Skeletal muscle satellite cell (primary cell): ENCODE results near the gene PPM1B. TPM values are rescaled to one million over a fixed set of nuclear protein-coding genes. Genes with fewer than 3 reads are reported as not detected.
"Not testable (repeated sequence)": the region's sequence is repeated elsewhere in the genome, so short reads cannot be mapped to it uniquely, and the experiment has no call there.

ENCODE experiments used
- H3K27me3 ChIP-seq: 2 replicates; pipeline ENCODE4 v1.7.0; 2013; ENCODE audit warnings: low read length; ENCODE audit not compliant: control insufficient read depth, insufficient read depth
- H3K36me3 ChIP-seq: 2 replicates; pipeline ENCODE4 v1.7.0; 2013; ENCODE audit warnings: mild to moderate bottlenecking, control low read depth, low read length; ENCODE audit not compliant: insufficient read depth
- H3K4me1 ChIP-seq: 2 replicates; pipeline ENCODE4 v1.7.0; 2013; ENCODE audit warnings: low read length; ENCODE audit not compliant: control insufficient read depth, insufficient read depth
- H3K4me2 ChIP-seq: 2 replicates; pipeline ENCODE4 v1.7.0; 2013; ENCODE audit warnings: mild to moderate bottlenecking, low read length
- H3K4me3 ChIP-seq: 2 replicates; pipeline ENCODE4 v1.7.0; 2013; ENCODE audit warnings: low read length
- H3K9ac ChIP-seq: 2 replicates; pipeline ENCODE4 v1.7.0; 2013; ENCODE audit warnings: mild to moderate bottlenecking, low read depth, low read length, moderate library complexity
- H3K9me3 ChIP-seq: replicated peaks from 2 replicates; pipeline ENCODE4 v1.7.0; 2013; ENCODE audit warnings: mild to moderate bottlenecking, control low read depth, low read length
- total RNA-seq: library from RNA; depleted of rRNA; stranded (reverse); fragments of >200 nt; gene quantifications from 2 replicates; pipeline ENCODE4 v1.2.3, GENCODE V29; 2012; rRNA removed

Gene PPM1B
- total RNA-seq, result 12.7 and 15.0 TPM in 2 replicates

DNA sequence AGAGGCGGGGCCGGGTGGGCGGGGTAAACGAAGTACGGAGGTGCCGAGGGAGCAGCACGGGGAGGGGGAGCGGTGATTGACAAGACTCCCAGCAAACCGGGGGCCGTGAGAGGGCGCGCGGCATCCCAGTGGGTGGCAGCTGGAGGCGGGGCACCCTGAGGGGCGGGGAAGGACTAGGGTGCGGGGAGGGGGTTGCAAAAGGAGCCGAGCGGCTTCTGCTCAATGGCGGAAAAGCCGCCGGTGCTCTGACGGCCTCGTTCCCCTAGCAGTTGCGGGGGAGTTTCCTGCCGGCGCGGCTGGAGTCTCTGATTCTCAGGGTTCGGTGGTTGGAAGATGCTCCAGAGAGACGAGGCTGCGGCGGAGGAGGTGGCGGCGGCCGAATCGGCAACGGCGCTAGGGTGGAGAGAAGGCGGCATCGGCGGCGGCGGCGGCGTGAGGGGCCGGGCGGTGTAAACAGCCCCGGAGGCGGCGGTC, at the start of gene PPM1B:
Gene PPM1B (plus strand): TSS at position 195 of the 474 bp plus-strand sequence. CDS start 32,325 bp downstream, outside the sequence.
- H3K27me3 ChIP-seq, result no peaks in the 10 kb centered on the region

DNA sequence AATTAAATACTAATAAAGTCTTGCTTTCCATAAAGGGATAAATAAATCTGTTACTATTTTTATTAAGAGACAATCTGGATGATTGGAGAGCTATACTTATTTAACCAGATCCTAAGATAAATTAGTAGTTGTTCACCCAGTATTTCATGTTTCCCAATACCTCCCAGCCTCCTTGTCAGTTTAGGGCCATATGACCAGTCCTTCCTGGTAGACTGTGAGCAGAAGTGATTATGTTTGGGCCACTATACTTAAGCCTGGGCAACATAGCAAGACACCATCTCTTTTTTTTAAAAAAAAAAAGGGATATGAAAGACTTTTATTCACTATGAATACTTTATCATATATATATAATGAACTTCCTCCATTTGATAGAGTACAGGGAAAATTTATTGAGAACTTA, 48.8 kb upstream of the PPM1B start:
- Histone ChIP-seq H3K4me2 (no peak overlapping the region), H3K4me3 (no peak overlapping the region), H3K9ac (no peak overlapping the region), H3K4me1 (peaks cover 10% of the 10 kb centered on the region), H3K36me3 (no peaks in the 10 kb centered on the region), H3K27me3 (no peaks in the 10 kb centered on the region), H3K9me3 (no peaks in the 10 kb centered on the region)

More for the DNA sequence above, at the start of gene PPM1B:
- Histone ChIP-seq H3K36me3 (no peaks in the 10 kb centered on the region), H3K4me1 (peaks cover 15% of the 10 kb centered on the region), H3K4me3 (peak within 1 kb of the TSS; percentile 90), H3K9ac (peak within 1 kb of the TSS; percentile 95), H3K4me2 (peak within 1 kb of the TSS; percentile 85), H3K9me3 (no peaks in the 10 kb centered on the region)

DNA sequence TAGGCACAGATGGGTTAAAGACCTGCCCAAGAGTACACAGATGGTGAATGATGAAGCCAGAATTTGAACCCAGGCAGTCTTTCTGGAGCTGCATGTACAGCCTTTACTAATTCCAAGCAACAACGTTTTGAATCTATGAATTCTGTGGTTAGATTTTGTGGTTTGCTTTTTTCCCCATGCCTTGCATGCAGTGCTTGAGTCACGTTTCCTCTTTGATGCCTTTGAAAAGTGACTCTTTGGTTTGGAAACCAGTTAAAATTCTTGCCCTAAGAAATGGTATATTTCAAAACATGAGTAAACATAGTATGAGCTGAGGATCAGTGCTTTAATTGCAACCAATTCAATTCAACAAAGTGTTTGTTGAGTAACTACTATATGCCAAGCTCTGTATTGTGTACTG, 48.2 kb upstream of the PPM1B start:
- H3K9ac ChIP-seq, result no peak overlapping the region
- no peaks in the 10 kb centered on the region for H3K36me3 ChIP-seq
- H3K4me2 ChIP-seq, result no peak overlapping the region
- no peaks in the 10 kb centered on the region for H3K9me3 ChIP-seq
- peaks cover 10% of the 10 kb centered on the region for H3K4me1 ChIP-seq
- no peak overlapping the region for H3K4me3 ChIP-seq
- no peaks in the 10 kb centered on the region for H3K27me3 ChIP-seq

DNA sequence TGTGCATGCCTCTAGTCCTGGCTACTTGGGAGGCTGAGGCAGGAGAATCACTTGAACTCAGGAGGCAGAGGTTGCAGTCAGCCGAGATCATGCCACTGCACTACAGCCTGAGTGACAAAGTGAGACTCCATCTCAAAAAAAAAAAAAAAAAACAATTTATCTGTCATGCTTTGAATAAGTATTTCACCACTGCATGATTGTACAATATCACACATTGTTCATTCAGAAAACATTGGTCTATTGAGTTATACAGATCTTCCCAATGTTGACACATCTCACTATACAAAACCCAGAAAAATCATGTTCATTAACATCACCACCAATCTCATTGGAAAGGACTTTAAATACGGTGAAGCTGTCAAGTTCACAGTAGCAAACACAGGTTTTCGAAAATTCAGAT, 46.8 kb upstream of the PPM1B start:
- Histone ChIP-seq H3K4me3 (no peak overlapping the region), H3K9ac (no peak overlapping the region), H3K27me3 (peaks cover 5% of the 10 kb centered on the region), H3K4me1 (peaks cover 10% of the 10 kb centered on the region), H3K36me3 (no peaks in the 10 kb centered on the region), H3K9me3 (no peaks in the 10 kb centered on the region), H3K4me2 (no peak overlapping the region)

DNA sequence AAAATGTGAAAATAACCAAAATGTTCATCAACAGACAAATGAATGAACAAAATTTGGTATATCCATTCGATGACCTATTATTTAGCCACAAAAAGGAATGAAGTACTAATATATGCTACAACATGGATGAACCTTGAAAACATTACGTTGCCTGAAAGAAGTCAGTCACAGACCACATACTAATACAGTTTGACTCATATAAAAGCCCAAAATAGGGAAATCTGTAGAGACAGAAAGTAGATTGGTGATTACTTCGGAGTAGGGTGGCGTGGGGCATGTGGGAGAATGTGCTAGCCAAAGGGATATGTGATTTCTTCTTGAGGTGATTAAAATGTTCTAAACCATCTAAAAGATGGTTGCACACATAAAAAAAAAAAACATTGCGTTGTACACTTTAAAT, 44.2 kb upstream of the PPM1B start:
- H3K9ac ChIP-seq, result no peak overlapping the region
- no peak overlapping the region for H3K4me2 ChIP-seq
- peaks cover 10% of the 10 kb centered on the region for H3K4me1 ChIP-seq
- peaks cover 5% of the 10 kb centered on the region for H3K27me3 ChIP-seq
- no peak overlapping the region for H3K4me3 ChIP-seq
- no peaks in the 10 kb centered on the region for H3K9me3 ChIP-seq
- H3K36me3 ChIP-seq, result no peaks in the 10 kb centered on the region

DNA sequence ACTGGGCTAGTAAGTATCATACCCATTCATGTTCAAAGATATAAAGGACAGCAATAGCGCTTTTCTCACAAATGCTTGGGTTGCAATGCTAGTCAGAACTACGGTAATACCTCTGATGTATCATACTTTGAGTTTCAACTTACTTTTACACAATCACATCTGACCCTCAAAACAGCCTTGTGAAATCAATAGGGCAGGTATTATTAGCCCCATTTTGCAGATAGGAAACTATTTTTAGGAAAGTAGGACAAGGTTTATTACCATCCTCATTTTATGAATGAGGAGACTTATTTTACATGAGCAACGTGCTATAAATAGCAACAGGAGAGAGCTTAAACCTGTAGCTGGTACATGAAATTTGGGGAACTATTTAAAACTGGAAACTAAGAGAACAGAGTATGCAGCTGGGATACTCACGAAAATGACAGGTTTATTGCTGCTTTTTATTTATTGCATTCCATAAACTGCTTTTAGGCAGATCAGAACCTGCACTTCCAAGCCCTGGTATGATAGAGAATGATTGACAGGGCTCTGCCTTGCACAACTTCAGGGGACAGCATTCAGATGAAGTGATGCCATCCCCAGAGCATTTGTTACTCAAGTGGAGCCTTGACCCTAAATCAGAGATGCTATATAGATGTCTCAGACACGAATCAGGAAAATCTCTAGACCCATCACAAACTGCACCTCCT, 42.4 kb upstream of the PPM1B start:
- Histone ChIP-seq H3K4me1 (peaks cover 12% of the 10 kb centered on the region), H3K4me3 (no peak overlapping the region), H3K36me3 (no peaks in the 10 kb centered on the region), H3K9me3 (no peaks in the 10 kb centered on the region), H3K4me2 (no peak overlapping the region), H3K27me3 (peaks cover 5% of the 10 kb centered on the region), H3K9ac (no peak overlapping the region)

DNA sequence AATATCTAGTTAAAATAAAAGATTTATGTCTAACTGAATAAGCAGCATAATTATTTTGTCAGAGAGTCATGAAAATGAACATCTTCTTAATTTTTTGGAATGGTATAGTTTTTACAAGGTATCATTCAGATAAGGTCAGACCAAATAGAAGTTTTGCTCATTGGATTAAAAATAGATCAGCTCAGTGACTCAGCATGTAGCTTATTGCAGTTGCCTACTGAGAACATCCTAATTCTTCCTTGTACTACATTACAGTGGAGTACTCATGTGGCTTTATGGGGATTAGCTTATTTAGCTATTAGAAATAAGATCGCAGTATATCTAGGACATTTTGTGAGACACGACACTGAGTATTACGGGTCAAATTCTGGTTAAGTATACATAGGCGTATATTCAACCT, 38.2 kb upstream of the PPM1B start:
- H3K27me3 ChIP-seq, result peaks cover 5% of the 10 kb centered on the region
- H3K9ac ChIP-seq, result no peak overlapping the region
- H3K9me3 ChIP-seq, result no peaks in the 10 kb centered on the region
- H3K4me3 ChIP-seq, result no peak overlapping the region
- peaks cover 17% of the 10 kb centered on the region for H3K4me1 ChIP-seq
- no peaks in the 10 kb centered on the region for H3K36me3 ChIP-seq
- no peak overlapping the region for H3K4me2 ChIP-seq

DNA sequence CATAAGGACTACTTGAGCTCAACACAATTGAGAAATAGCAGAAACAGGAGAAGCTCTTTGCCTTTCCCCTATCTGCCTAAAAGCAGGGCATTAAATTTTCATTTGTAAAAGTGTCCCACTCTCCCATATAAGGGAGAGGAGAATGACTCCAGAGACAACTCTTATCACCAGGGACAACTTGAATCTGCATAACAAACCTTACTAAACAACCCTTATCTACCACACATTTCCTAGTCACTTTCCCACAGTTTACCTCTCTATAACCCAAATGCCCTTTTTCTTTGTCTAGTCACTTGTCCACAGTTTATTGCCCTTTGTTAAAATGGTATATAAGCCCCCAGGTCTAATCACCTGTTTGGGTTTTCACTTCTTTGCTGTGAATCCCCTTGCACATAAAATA, 37.5 kb upstream of the PPM1B start:
- H3K4me2 ChIP-seq, result no peak overlapping the region
- no peak overlapping the region for H3K4me3 ChIP-seq
- H3K27me3 ChIP-seq, result no peaks in the 10 kb centered on the region
- no peaks in the 10 kb centered on the region for H3K36me3 ChIP-seq
- no peaks in the 10 kb centered on the region for H3K9me3 ChIP-seq
- no peak overlapping the region for H3K9ac ChIP-seq
- peaks cover 24% of the 10 kb centered on the region for H3K4me1 ChIP-seq

DNA sequence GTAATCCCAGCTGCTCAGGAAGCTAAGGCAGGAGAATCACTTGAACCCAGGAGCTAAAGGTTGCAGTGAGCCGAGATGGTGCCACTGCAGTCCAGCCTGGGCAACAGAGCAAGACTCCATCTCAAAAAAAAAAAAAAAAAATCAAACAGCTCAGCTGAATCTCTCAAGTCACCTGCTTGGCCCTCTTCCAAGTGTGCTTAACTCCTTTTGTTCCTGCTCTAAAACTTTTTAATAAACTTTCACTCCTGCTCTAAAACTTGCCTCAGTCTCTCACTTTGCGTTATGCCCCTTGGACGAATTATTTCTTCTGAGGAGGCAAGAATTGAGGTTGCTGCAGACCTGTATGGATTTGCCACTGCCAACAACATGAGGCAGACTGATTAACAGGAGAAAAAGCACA, 35.1 kb upstream of the PPM1B start:
- not testable (repeated sequence) for H3K36me3 ChIP-seq

DNA sequence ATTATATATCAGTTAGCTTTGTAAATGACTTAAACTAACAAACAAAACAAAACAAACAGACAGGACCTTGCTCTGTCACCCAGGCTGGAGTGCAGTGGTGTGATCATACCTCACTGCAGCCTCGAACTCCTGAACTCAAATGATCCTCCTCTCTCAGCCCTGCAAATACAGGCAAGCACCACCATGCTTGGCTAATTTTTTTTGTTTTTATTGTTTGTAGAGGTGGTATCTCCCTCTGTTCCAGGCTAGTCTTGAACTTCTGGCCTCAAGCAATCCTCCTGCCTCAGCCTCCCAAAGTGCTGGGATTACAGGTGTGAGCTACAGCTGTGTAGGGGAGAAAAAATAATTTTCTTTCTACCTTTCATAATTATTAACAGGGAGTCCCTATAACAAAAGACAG, 33.8 kb upstream of the PPM1B start:
- Histone ChIP-seq H3K36me3 (no peaks in the 10 kb centered on the region), H3K27me3 (no peaks in the 10 kb centered on the region), H3K4me1 (peaks cover 29% of the 10 kb centered on the region), H3K9me3 (no peaks in the 10 kb centered on the region), H3K9ac (no peak overlapping the region), H3K4me3 (no peak overlapping the region), H3K4me2 (no peak overlapping the region)

More for the DNA sequence above, 35.1 kb upstream of the PPM1B start:
- peaks cover 29% of the 10 kb centered on the region for H3K4me1 ChIP-seq
- H3K27me3 ChIP-seq, H3K9me3 ChIP-seq, H3K4me3 ChIP-seq, H3K4me2 ChIP-seq, H3K9ac ChIP-seq: not testable (repeated sequence)

DNA sequence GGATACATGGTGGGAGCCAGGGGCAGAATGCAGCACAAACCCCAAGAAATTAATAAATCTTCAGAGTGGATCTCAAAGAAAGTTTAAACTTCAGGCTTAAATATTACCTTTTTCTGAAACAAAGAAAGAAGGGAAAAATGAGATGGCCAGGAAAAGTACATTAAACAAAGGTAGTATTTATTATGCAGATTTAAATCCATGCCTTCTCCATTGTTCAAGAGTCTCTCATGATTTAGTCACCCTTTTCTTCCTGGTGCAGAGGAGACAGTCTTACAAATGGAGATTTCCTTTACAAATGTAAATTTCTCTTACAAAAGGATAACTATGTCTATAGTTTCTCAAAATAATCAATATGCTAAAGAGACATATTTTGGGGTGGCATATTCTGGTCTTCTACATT, 33.4 kb upstream of the PPM1B start:
- Histone ChIP-seq H3K36me3 (no peaks in the 10 kb centered on the region), H3K9ac (no peak overlapping the region), H3K27me3 (no peaks in the 10 kb centered on the region), H3K9me3 (no peaks in the 10 kb centered on the region), H3K4me3 (no peak overlapping the region), H3K4me1 (peaks cover 26% of the 10 kb centered on the region), H3K4me2 (no peak overlapping the region)

DNA sequence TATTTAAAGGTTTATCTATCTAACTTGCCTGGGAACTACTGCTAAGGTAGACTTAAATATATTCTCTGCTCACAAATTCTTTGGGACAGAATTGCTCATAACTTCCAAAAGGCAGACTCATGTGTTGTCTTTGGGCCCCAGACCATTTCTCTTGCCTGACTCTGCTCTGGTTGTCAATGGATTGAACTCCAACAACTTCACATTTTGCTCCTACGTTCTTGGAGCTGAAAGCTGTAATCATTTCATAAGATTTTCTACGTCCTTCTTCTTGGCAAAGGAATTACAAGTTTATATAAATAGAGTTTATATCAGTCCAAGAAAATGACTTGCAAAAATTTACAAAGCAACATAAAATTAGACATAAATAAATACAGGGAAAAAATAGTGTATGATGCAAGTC, 32.9 kb upstream of the PPM1B start:
- peak overlapping the region; percentile 47 for H3K4me2 ChIP-seq
- H3K36me3 ChIP-seq, result no peaks in the 10 kb centered on the region
- H3K4me3 ChIP-seq, result no peak overlapping the region
- no peaks in the 10 kb centered on the region for H3K9me3 ChIP-seq
- no peaks in the 10 kb centered on the region for H3K27me3 ChIP-seq
- H3K4me1 ChIP-seq, result peaks cover 22% of the 10 kb centered on the region
- H3K9ac ChIP-seq, result no peak overlapping the region
